MCF 10A (cell line): Measurements from ENCODE around the gene ALKBH6. TPM values are rescaled to one million over a fixed set of nuclear protein-coding genes. Genes with fewer than 3 reads are reported as not detected.
A peak's percentile ranks its signal among the peaks of the same experiment; 100 is the strongest.

Experiments used
- BruUV-seq: library from RNA; stranded (reverse); fragments of 400-500 nt; replicated peaks from 2 replicates; lab custom pipeline; 2021; lab: Mats Ljungman, UMichigan
- CTCF ChIA-PET: fragments of 300-600 bp; sonication (Branson Sonifier 250); formaldehyde crosslinking; extraction: SDS; loops from one replicate; lab custom pipeline; 2021; ENCODE audit warnings: antibody characterized with exemption, inconsistent platforms; lab: Yijun Ruan, JAX
- POLR2A ChIA-PET: fragments of 300-600, 350-650 bp; sonication (Branson Sonifier 250); formaldehyde crosslinking; extraction: SDS; loops from one replicate; lab custom pipeline; 2020; ENCODE audit warnings: antibody characterized with exemption, inconsistent platforms; lab: Yijun Ruan, JAX
- DNase-seq: peaks from one replicate; pipeline ENCODE4 v3.0.0-alpha.2; 2018; ENCODE audit not compliant: unreplicated experiment
- H3K27ac Mint-ChIP-seq: one replicate; pipeline ENCODE4 v1.8.0; 2022; ENCODE audit warnings: mild to moderate bottlenecking, low read depth, mixed read lengths; ENCODE audit not compliant: unreplicated experiment
- H3K27me3 Mint-ChIP-seq: one replicate; pipeline ENCODE4 v1.8.0; 2022; ENCODE audit warnings: mixed read lengths; ENCODE audit not compliant: insufficient read depth, unreplicated experiment
- H3K36me3 Mint-ChIP-seq: one replicate; pipeline ENCODE4 v1.8.0; 2022; ENCODE audit warnings: mild to moderate bottlenecking, moderate library complexity, mixed read lengths; ENCODE audit not compliant: insufficient read depth, unreplicated experiment
- H3K4me1 Mint-ChIP-seq: one replicate; pipeline ENCODE4 v1.8.0; 2022; ENCODE audit warnings: mixed read lengths; ENCODE audit not compliant: insufficient read depth, unreplicated experiment
- H3K4me3 Mint-ChIP-seq: one replicate; pipeline ENCODE4 v1.8.0; 2022; ENCODE audit warnings: mild to moderate bottlenecking, moderate library complexity, mixed read lengths; ENCODE audit not compliant: unreplicated experiment
- H3K9me3 Mint-ChIP-seq: one replicate; pipeline ENCODE4 v1.8.0; 2022; ENCODE audit warnings: mixed read lengths; ENCODE audit not compliant: unreplicated experiment
- intact Hi-C: fragments of 100-400 bp; cut with micrococcal nuclease; formaldehyde crosslinking; loops from 2 replicates; pipeline ENCODE4 v1.14.1; 2022
- total RNA-seq: library from RNA; stranded (reverse); gene quantifications from 2 replicates; pipeline ENCODE4 v1.2.3, GENCODE V29; 2022
- TF ChIP-seq, protein P1 (sequence below): fragments of 200-600 bp; IDR thresholded peaks from one replicate; pipeline ENCODE4 v1.8.0; 2022; ENCODE audit warnings: antibody characterized with exemption, mild to moderate bottlenecking; ENCODE audit not compliant: unreplicated experiment

The ALKBH6 gene
- total RNA-seq, 1 experiment from 2014 or later = 16.5 TPM

GRCh38 chr19:35973487-35973886 lies 40.5 kb downstream of the ALKBH6 start:
- BruUV-seq = no TSS peak
- Mint-ChIP-seq H3K27me3 (peaks cover 18% of the 10 kb centered on the region), H3K4me3 (no peak overlapping the region), H3K9me3 (no peaks in the 10 kb centered on the region), H3K36me3 (no peaks in the 10 kb centered on the region), H3K4me1 (no peaks in the 10 kb centered on the region), H3K27ac (no peak overlapping the region)
- TF ChIP-seq, protein P1, sequence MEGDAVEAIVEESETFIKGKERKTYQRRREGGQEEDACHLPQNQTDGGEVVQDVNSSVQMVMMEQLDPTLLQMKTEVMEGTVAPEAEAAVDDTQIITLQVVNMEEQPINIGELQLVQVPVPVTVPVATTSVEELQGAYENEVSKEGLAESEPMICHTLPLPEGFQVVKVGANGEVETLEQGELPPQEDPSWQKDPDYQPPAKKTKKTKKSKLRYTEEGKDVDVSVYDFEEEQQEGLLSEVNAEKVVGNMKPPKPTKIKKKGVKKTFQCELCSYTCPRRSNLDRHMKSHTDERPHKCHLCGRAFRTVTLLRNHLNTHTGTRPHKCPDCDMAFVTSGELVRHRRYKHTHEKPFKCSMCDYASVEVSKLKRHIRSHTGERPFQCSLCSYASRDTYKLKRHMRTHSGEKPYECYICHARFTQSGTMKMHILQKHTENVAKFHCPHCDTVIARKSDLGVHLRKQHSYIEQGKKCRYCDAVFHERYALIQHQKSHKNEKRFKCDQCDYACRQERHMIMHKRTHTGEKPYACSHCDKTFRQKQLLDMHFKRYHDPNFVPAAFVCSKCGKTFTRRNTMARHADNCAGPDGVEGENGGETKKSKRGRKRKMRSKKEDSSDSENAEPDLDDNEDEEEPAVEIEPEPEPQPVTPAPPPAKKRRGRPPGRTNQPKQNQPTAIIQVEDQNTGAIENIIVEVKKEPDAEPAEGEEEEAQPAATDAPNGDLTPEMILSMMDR = no peak
- intact Hi-C loops = no loop called here
- no peak for DNase-seq
- POLR2A ChIA-PET = interaction anchor here (0.6 kb wide), 1 partner anchor 450 kb away, joined by 3 read pairs; no protein-coding TSS in a partner anchor
- CTCF ChIA-PET = interaction anchor here (0.7 kb wide), 1 partner anchor 789 kb away, joined by 3 read pairs; no protein-coding TSS in a partner anchor

- Mint-ChIP-seq H3K27ac (no peak overlapping the region), H3K27me3 (no peaks in the 10 kb centered on the region), H3K4me1 (no peaks in the 10 kb centered on the region), H3K9me3 (no peaks in the 10 kb centered on the region), H3K36me3 (no peaks in the 10 kb centered on the region), H3K4me3 (no peak overlapping the region)
- TF ChIP-seq, protein P1 = no peak
- BruUV-seq = no TSS peak
- DNase-seq = no peak
- ChIA-PET CTCF (interaction anchor here (0.7 kb wide), 1 partner anchor 64 kb away, joined by 4 read pairs; no protein-coding TSS in a partner anchor), POLR2A (interaction anchor here (1.0 kb wide), 1 partner anchor 87 kb away, joined by 3 read pairs; no protein-coding TSS in a partner anchor)
- intact Hi-C loops = no loop called here
Observed at GRCh38 chr19:35966771-35967170, 47.2 kb downstream of the ALKBH6 start.

DNA sequence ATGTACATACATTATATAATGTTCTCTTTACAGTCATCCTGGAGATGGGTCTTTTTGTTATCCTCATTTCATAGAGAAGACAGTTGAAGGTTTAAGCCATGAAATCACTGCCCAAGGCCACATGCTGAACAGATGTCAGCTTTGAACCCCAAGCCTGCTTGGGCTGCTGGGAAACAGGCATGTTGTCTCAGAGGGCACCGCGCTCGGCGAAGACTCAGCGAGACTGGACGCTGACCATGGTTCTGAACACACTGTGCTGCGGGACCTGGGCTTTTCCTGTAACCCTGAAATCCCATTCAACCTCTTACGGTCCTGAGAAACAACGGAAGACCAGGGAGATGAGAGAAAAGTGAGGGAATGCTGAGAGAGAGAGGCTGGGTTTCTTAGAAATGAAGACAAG lies 50.5 kb downstream of the ALKBH6 start:
- Mint-ChIP-seq H3K9me3 (no peaks in the 10 kb centered on the region), H3K27ac (no peak overlapping the region), H3K4me3 (no peak overlapping the region), H3K36me3 (no peaks in the 10 kb centered on the region), H3K4me1 (no peaks in the 10 kb centered on the region), H3K27me3 (peaks cover 16% of the 10 kb centered on the region)
- ChIA-PET CTCF (no interaction called here), POLR2A (interaction anchor here (0.8 kb wide), 1 partner anchor 34 kb away, joined by 5 read pairs; no protein-coding TSS in a partner anchor)
- DNase-seq = peak; percentile 36
- TF ChIP-seq, protein P1 = no peak
- no TSS peak for BruUV-seq
- intact Hi-C loops = no loop called here

- POLR2A ChIA-PET = no interaction called here
Observed at GRCh38 chr19:35960432-35960972, 53.5 kb downstream of the ALKBH6 start.

More at GRCh38 chr19:35960432-35960972, 53.5 kb downstream of the ALKBH6 start:
- TF ChIP-seq, protein P1 = no peak
- Mint-ChIP-seq H3K36me3 (no peaks in the 10 kb centered on the region), H3K27ac (no peak overlapping the region), H3K27me3 (peaks cover 34% of the 10 kb centered on the region), H3K9me3 (no peaks in the 10 kb centered on the region), H3K4me1 (no peaks in the 10 kb centered on the region), H3K4me3 (no peak overlapping the region)
- intact Hi-C loops = no loop called here
- DNase-seq = no peak
- CTCF ChIA-PET = no interaction called here
- no TSS peak for BruUV-seq
